Renal cortical epithelial cell (primary cell): ENCODE data around the gene PDC. TPM values are rescaled to one million over a fixed set of nuclear protein-coding genes. Genes with fewer than 3 reads are reported as not detected.

ENCODE experiments used
- DNase-seq: peaks from one replicate; pipeline ENCODE4 v3.0.0-alpha.2; 2011; ENCODE audit warnings: low read depth
- total RNA-seq: library from RNA; depleted of rRNA; stranded (reverse); fragments of >200 nt; gene quantifications from 2 replicates; pipeline ENCODE4 v1.2.3, GENCODE V29; 2014

Gene PDC
- not detected in 2 replicates for total RNA-seq

DNA sequence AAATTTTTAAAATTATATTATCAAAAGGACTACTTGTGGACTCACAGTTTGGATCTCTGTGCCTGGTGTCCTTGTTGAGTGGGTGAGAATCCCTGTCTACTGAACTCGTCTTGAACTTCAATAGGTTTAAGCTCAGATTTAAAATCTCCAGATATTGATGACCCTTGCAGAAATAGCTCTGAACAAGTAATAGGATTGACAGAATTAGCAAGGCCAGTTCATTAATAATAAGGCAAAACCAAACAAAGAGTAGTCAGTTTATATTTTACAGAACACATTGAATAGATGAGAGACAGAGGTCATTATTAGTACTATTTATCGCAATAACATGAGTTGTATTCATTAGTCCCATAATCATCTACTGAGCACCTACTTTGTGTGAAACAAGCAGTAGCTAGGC lies at the start of gene PDC:
Gene PDC (minus strand): TSS at position 101 of the 400 bp plus-strand sequence. CDS start 11,655 bp downstream, outside the sequence.
- no peak for DNase-seq

DNA sequence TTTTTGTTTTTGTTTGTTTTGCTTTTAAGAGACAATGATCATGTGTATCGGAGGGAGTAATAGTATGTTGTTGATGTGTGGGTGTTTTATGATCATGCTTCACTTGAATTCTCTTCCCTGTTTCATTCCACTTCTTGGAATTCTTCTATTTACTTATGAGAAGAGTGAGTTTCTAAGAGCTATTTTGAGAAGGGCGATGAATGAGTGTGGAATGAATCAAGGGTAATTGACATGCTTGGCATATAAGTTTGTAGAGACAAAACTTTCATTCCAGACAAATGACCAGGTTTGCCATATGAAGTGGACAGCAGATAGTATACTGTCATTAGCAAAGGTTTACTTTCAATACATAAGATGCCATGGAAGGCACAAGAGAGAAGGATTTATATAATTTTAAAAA lies 42.3 kb upstream of the PDC start:
- DNase-seq = peak; percentile 15

DNA sequence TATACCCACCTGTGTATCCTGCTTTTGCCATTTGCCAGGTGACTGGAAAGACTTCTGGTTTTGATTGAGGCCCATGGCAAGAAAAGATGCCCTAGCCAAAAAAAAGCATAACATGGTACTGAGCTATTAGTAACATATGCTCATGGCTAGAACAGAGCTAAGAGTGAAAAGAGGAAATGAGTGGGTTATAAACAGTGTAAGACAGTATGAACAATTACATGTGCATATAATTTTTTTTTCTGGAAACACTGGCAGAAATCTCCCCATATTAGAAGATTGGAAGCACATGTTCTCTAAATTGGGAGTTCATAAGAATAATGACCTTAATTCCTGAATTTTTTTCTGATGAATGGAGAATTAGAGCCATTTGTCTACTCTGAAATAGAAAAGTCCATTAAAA lies 41.2 kb upstream of the PDC start:
- DNase-seq = no peak

DNA sequence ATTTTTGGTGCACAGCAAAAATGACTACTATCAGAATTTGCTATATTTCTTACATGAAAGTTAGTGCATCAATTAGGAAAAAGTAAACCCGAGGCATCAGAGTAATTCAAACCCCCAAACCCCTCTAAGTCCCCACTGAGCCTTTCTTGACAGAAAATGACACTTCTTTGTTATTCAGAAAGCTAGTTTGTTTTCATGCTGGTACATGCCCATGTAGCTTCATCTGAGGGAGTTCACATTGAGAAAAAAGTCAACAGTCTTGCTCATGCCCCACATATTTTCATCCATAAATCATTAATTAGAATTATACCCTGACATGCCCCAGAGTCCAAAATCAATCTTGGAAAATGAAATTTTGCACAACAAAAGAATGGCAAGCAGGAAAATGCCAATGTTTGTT lies 39.9 kb upstream of the PDC start:
- no peak for DNase-seq

DNA sequence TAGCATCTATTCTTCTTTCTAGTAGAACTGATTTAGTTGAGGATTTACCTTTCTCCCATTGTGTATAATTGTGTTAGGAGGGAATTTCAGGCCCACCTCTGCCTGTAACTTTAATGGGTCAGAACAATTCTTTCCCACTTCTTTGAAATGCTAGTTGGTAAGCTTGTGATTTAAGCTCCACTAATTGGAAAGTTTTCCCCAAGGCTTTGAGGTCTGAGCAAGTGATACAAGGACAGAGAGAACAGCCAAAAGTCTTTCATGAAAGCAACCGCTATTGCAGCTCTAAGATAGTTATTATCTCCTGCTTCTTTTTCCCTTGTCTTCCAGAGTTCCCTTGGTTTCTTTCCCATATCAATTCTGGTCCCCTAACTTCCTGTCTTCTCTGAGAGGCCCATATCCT lies 38.7 kb upstream of the PDC start:
- no peak for DNase-seq

DNA sequence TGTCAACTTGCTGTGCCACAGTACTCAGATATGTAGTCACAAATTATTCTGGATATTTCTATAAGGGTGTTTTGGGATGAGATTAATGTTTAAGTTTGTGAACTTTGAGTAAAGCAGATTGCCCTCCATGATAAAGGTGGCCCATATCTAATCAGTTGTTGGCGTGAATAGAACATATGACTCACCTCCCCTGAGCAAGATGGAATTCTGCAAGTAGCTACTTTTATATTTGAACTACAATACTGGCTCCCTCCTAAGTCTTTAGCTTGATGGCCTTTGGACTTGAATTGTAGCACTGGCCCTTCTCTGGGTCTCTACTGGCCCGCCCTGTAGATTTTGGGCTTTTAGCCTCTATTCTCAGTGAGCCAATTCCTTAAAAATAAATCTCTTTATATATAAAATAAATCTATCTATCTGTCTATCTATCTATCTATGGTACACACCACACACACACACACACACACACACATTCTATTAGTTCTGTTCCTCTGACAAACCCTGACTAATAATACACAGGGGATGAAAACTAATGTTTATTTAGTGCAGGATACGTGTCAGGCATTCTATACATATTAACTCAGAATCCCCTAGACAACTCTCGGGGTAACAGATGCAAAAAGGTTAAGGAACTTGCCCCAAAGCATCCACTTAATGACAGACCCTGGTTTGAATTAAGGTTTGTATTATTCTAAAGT lies 37.9 kb upstream of the PDC start:
- DNase-seq = peak; percentile 30

DNA sequence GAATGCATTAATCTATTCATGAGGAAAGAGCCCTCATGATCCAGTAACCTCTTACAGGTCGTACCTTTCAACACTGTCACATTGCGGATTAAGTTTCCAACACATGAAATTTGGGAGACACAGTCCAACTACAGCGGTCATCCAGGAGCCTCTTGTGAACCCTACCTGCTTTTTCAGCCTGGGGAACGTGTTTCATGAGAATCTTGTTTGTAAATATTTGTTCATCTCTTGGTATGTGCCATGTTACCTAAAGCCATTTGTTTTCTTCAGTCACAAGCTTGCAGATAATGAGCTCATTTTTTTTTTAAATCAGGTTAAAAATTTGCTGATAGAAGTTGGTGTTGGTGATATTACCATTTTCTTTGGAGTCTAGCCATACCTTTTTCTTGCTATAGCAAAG lies 37.2 kb upstream of the PDC start:
- DNase-seq = no peak

DNA sequence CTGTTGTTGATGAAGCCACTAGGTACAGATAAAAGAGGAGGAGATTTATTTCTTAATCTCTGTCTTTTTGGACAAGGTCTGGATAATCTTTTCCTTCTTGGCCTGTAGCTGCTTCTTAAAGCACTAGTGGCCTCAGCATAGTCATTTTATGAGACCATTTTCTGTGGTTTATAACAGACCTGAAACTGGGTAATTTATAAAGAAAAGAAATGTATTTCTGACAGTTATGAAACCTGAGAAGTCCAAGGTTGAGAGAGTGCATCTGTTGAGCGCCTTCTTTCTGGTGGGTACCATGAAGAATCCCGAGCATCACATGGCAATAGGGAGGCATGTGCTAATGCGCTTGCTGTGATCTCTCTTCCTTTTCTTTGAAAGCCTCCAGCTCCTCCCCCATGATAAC lies 36.7 kb upstream of the PDC start:
- no peak for DNase-seq

DNA sequence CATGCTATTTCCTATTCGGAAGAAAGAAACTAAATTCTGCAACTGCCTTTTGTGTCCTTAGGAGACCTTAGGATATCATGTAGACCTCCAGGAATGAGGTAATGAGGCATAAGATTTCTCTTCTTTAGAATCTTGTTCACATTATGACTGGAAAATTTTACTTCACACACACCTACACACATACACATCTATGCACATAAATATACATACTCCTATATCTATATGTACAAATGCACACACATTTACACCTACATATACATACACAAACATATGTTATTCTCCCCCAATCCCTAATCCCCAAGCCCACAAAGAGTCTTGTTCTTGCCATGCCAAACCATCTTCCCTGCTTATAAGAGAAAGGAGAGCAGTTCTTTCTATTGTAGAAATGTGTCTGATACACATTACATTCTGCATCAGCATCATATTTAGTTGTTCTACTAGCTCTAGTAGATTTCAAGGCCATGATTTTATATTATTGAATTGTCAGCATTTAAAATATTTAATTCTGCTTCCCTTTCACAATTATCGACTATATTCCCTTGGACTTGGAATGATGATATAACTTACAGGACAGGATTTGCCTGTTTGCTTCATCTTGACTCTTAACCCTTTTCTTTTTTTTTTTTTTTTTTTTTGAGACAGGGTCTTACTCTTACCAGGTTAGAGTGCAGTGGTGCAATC lies 35.4 kb upstream of the PDC start:
- no peak for DNase-seq

DNA sequence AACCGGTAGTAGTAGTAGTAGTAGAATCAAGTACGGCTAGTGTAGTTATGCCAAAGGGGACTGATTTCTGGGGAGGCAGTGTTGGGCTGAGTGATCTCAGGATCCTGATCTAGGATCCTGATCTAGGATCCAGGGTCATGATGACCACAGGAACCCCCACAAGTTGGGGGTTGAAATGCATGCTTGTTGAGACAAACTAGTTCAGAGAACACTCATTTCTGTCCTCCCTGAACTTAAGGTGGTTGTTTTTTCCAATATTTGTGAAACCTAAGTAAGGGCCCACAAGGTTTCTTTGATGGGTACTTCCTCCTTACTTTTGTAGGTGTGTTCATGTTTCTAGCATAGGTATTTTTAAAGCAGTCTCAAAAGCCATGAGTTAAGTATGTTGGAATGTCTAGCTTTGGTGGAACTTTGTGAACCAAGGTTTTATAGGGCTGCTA lies 33.9 kb upstream of the PDC start:
- DNase-seq = peak; percentile 40

DNA sequence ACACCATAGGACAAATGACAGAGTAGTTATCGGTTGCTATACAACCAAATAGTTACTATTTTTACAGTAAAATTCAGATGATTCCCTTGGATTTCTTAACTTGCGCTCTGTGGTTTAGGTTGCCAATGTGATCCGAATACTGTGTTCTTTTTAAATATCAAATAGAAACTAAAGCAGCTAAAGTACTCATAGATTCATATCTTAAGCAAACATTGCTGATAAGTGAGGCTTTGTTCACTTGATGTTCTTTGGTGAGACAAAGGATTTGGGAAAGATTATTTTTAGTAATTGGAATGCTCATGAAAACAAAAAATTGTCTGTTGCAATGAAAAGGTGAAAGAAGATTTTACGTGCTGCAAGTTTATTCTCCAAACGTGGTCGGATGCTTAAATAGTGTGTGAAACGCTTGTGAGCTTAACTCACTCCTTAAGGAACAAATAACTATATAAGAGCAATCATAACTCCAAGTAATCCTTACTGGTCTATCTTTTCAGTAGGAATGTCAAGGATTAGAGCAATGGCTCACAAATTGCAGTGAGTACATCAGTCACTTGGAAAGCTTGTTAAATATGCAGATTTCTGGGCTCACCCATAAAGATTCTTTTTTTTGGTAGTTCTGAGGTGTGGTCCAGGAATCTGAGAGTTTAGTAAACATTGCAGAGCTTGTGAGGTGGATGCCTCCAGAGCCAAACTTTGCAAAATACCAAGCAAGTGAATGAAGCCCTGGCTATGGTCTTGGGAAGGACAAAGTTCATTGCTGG lies 31.8 kb upstream of the PDC start:
- no peak for DNase-seq

DNA sequence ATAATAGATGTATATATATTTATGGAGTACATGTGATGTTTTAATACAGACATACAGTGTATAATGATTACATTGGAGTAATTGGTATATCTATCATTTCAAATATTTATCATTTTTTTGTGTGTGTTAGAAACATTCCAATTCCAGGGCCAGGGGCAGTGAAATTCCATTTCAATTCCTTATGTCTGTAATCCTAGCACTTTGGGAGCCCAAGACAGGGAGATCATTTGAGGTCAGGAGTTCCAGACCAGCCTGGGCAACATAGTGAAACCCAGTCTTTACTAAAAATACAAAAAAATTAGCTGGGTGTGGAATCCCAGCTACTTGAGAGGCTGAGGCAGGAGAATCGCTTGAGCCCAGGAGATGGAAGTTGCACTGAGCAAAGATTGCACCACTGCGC lies 30.4 kb upstream of the PDC start:
- no peak for DNase-seq

DNA sequence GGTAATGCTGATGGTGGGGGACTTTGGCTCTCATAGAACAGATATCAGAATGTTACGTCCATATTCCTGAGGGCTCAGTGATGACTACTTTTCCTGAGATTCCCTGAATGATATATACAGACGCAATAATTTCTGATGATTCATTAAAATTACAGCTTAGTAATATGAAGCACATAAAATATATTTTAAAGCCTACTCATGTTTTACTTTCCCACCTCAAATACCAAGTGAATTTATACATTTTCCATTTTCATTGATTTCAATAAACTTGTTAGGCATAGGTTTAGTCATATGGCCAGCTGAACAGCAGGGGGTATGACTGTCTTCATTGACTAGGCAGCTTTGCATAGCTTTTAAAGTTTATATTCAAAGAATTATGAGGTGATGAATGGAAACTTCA lies 26.2 kb upstream of the PDC start:
- no peak for DNase-seq

DNA sequence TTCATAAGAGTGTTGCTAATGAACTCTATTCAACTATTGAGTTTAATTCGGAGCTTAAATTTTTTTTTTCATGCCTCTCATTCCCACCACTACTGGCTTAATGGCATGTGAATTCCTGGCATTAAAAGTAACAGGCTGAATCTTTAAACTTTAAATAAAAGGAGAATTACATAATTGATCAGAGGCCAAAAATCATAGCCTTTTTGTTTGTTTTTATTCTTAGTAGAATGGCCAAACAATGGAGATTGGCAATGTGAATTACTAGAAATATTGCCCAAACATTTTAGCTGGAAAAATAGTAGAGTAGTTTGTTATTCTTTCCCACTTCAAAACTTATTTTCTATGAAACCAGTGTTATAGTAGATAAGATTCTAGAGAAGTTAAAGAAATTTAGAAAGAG lies 25.1 kb upstream of the PDC start:
- no peak for DNase-seq

DNA sequence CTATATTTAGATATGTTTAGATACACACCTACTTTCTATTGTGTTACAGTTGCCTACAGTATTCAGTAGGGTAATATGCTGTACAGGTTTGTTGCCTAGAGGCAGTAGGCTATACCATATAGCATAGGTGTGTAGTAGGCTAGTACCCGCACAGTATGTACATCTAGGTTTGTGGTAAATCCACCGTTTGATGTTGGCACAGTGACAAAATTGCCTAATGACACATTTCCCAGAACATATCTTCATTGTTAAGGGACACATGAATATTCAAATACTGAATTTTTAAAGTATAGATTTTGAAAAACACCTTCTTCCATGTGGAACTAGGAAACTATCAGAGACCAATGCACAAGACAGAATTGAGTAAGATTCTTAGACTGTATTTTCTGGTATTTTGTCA lies 22.6 kb upstream of the PDC start:
- no peak for DNase-seq

DNA sequence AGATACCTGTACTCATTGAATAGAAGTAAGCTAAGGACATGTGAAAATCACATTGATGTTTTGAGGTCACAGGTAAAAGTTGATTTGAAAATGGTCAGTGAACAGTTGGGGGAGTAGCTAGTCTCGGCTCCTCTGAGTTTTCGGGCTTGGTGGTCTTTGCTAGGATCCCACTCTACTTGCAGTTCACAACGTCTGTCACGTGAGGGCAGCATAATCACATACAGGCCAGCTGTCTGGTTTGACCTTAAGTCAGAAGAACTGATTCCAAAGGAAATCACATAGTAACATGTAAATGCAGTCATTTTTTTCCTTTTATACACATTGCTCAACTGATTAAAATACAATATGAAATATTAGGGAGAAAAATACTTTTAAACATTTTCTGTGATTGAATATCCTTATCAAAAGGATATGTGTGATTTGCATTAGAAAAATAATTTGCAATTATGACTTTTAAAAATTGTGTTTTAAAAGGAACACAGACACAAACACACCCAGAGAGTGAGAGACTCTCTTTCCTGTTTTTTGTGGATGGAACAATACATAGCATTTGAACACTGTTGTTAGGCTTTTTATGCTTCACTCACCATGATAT lies 21.8 kb upstream of the PDC start:
- DNase-seq = peak; percentile 49

DNA sequence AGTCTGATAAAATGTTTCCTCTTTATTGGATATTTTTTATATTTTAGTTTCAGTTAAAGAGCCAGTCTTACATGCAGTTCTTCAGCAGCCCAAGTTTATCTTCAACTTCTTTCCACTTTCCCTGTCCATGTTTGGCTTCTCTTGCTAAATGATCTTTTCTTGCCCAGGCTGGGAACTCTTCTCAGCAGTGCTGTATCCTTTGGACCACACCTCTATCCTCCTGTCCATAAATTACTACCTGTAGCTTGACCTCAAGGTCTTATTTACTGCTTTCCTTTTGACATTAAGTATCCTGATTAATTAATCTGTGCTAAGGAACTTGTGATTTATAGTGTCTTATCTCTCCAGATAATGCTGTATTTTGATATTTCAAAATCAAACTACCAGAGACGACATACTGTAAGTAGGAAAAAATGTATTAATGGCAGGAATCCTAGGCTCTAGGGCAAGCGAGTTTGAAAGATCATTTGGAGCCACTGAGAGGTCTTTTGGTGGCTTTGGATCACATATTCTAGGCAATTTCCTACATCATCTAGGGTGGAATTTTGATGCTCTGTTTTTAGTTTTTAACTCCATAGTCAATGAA lies 20.5 kb upstream of the PDC start:
- no peak for DNase-seq

DNA sequence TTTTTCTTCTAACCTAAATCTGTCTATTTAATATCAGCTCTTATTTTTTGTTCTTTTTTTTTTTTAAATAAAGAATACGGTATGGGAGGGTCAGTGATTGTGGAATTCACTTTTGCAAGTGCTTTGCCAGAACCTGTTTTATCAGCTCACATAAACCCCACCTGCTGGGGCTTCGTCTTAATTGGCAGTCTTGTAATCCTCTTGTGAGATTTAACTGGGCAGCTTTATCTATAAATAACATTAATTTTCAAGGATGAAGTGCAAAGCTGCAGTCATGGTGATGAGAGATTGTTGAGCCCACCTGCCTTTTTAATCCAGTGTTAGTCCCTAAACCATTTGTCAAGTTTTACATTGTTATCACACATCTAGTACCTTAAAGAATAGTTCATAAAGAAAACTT lies 18.2 kb upstream of the PDC start:
- no peak for DNase-seq

DNA sequence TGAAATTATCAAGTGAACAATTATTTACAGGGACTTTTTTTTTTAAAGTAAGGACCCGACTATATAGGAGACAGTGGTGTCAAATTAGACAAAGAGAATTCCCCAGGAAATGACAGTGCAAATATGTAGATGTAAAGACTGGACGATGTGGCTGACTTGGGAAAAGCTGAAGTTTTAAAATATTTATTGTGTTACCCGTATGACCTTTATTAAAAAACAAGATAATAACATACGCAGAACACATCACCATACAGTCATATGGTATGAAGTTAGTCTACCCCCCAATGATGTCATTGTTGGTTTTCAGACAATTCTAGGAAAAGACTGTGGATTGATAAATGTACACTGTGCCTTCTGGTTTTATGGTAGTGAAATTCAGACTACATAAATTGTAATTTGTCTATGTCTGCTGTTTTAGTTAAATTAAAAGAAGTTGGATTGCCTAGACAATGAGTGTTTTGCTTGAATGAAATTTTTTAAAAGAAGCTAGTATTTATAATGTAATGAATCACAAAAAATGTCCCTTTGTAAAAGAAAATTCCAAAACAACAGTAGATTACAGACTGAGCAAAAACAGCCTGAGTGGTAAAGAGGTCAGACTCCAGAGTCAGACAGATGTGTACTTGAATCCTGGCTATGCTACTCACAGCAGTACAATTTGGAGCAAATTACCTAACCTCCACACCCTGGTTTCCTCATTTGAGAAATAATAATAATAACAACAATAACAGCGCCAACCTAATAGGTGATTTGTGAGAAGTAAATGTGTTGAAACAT lies 15.5 kb upstream of the PDC start:
- DNase-seq = no peak

DNA sequence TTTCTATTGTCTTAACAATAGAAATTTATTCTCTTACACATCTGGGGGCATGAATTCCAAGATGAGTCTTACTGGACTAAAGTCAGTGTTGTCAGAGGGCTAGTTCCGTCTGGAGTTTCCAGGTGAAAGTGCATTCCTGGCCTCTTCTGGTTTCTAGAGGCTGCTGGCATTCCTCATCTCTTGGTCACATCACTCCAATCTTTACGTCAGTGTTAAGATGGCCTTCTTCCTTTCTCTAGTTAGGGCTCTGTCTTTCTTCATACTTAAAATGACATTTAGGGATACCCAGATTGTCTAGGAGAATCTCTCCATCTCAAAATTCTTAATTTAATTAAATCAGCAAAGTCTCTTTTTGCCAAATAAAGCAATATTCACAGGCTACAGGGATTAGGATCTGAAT lies 13.3 kb upstream of the PDC start:
- DNase-seq = no peak

DNA sequence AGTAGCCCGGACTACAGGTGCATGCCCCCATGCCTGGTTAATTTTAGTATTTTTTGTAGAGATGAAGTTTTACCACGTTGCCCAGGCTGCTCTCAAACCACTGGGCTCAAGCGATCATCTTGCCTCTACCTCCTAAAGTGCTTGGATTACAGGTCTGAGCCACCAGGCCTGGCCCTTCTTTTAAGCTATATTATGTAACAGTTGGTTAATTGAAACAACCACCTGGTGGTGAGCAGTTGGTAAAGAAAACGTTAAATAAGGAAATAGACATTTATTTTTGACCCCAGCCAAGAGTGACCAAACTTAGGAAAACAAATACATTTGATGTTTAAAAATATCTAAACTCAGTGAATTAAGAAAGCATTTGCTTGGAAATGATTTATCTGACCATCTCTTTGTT lies 12.1 kb upstream of the PDC start:
- no peak for DNase-seq
